ENCODE data around the gene ARHGAP6.

The ARHGAP6 gene

GRCh38 chrX:11215191-11215921 lies 450.4 kb downstream of the ARHGAP6 start:
- TF ChIP-seq MYC (IDR thresholded peaks at IDR 0.05; ENCODE audit: low read depth, low read length) (no peak), CTCF (IDR thresholded peaks at IDR 0.05; ENCODE audit: low read depth, low read length) (no peak), POLR2A (IDR thresholded peaks at IDR 0.05; ENCODE audit: extremely low read depth, insufficient read length) (no peak), MAX (IDR thresholded peaks at IDR 0.05; ENCODE audit: low read depth, low read length) (no peak)
- DNase-seq (ENCODE audit: low read depth) = no peak
- H3K4me3 ChIP-seq (ENCODE audit: low read depth, low read length) = no peak overlapping the region

GRCh38 chrX:11214346-11215190 lies 451.2 kb downstream of the ARHGAP6 start:
- DNase-seq (ENCODE audit: low read depth) = no peak
- TF ChIP-seq MYC (IDR thresholded peaks at IDR 0.05; ENCODE audit: low read depth, low read length) (no peak), CTCF (IDR thresholded peaks at IDR 0.05; ENCODE audit: low read depth, low read length) (no peak), MAX (IDR thresholded peaks at IDR 0.05; ENCODE audit: low read depth, low read length) (no peak), POLR2A (IDR thresholded peaks at IDR 0.05; ENCODE audit: extremely low read depth, insufficient read length) (no peak)
- H3K4me3 ChIP-seq (ENCODE audit: low read depth, low read length) = no peak overlapping the region

GRCh38 chrX:11212741-11213140 lies 453.0 kb downstream of the ARHGAP6 start:
- TF ChIP-seq MYC (IDR thresholded peaks at IDR 0.05; ENCODE audit: low read depth, low read length) = no peak
- no peak for TF ChIP-seq MAX (IDR thresholded peaks at IDR 0.05; ENCODE audit: low read depth, low read length)
- no peak for TF ChIP-seq POLR2A (IDR thresholded peaks at IDR 0.05; ENCODE audit: extremely low read depth, insufficient read length)
- no peak for TF ChIP-seq CTCF (IDR thresholded peaks at IDR 0.05; ENCODE audit: low read depth, low read length)
- DNase-seq (ENCODE audit: low read depth) = no peak
- no peak overlapping the region for H3K4me3 ChIP-seq (ENCODE audit: low read depth, low read length)

- no peak for DNase-seq (ENCODE audit: low read depth)
- H3K4me3 ChIP-seq (ENCODE audit: low read depth, low read length) = no peak overlapping the region
- TF ChIP-seq CTCF (IDR thresholded peaks at IDR 0.05; ENCODE audit: low read depth, low read length) (no peak), MAX (IDR thresholded peaks at IDR 0.05; ENCODE audit: low read depth, low read length) (no peak), MYC (IDR thresholded peaks at IDR 0.05; ENCODE audit: low read depth, low read length) (no peak), POLR2A (IDR thresholded peaks at IDR 0.05; ENCODE audit: extremely low read depth, insufficient read length) (no peak)
Measured at GRCh38 chrX:11210415-11210801, 455.3 kb downstream of the ARHGAP6 start.

- DNase-seq (ENCODE audit: low read depth) = no peak
- H3K4me3 ChIP-seq (ENCODE audit: low read depth, low read length) = no peak overlapping the region
- no peak for TF ChIP-seq MAX (IDR thresholded peaks at IDR 0.05; ENCODE audit: low read depth, low read length)
- TF ChIP-seq CTCF (IDR thresholded peaks at IDR 0.05; ENCODE audit: low read depth, low read length) = no peak
- TF ChIP-seq POLR2A (IDR thresholded peaks at IDR 0.05; ENCODE audit: extremely low read depth, insufficient read length) = no peak
- TF ChIP-seq MYC (IDR thresholded peaks at IDR 0.05; ENCODE audit: low read depth, low read length) = no peak
Measured at GRCh38 chrX:11209798-11210414, 455.8 kb downstream of the ARHGAP6 start.
